HG03196 (cell line): ENCODE measurements around the gene GLRA1.

Experiments
- ATAC-seq: cut with Tn5 transposase; IDR thresholded peaks from one replicate; pipeline ENCODE4 v1.9.1; 2021; ENCODE audit not compliant: unreplicated experiment

GLRA1 gene

GRCh38 chr5:151775025-151775606 lies 149.5 kb downstream of the GLRA1 start:
- no peak for ATAC-seq

GRCh38 chr5:151773951-151774350 lies 150.7 kb downstream of the GLRA1 start:
- no peak for ATAC-seq

DNA sequence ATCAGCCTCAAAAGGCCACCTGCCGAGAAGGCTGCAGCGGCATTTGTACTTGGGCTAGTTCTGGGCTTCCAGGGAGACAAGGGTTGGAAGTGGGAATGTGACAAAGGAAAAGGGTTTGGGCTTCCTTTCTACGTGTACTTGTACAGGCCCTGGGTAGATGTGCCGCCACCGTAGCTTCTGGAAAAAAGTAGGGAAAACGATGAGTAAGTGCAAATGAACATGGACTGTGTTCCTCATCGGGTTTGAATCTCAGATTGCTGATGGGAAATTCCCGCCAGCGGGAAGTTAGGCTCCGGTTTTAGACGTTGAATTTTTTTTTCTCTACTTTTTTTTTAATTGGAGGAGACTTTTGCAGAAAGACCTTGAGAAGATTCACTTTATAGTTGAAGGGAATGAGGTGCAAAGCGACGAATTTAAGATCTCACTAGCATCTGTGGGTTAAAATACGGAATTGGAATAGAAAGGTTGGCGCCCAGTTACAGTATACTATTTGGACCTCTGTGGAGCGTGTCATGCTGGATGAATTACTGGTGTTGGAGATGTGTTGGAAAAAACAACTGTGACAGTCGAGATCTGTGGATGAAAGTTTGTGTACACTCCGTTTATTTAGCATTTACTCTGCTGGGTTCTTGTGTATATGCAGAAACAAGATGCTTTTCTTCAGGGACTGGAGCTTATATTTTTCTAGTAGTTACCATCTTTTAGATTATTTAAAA lies 151.6 kb downstream of the GLRA1 start:
- no peak for ATAC-seq
